ENCODE measurements around the gene EIF5AL1. TPM values are rescaled to one million over a fixed set of nuclear protein-coding genes. Genes with fewer than 3 reads are reported as not detected.

EIF5AL1 gene
- total and polyA plus RNA-seq, 10 of the 15 experiments (the other 5 are each of a cell fraction or from before 2014, with no cell fraction given): 0.02 to 8.3 (median 0.45) TPM; not detected in 1

DNA sequence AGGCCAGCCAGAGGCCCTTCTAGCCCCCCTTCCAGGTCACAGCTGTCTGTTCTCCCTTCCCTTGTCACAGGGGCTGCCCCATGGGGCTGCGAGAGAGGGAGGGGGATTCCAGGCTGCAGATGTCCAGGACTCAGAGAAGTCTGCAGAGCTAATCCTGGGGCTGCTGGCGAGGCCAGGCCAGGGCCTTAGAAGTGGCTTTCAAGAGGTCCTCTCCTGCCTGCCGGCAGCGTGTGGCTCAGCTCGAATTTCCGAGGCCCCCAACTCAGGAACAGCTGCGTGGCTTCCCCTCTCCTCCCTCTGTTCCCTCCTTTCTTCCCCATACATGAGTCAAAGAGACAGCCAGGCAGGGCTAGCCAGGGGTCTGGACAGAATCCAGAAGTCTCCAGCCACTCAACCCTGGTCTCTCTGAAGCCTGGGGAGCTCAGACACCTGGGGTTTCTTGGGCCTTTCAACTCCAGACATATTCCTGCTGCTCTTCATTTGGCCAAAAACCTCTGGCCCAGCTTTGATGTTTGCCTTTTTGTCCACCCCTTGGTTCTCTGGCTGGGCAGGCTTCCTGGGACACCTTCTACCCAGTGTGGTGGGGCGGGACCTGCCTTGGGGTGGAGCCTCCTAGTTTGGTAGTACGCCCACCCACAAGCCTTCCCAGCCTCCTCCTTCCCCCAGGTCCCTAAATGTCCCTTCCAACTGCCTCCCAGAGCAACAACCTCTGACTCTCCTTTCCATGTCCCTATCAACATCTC is 21.8 kb upstream of the EIF5AL1 start:
- ChIA-PET RAD21 (ENCODE audit: unreplicated experiment) (interaction anchor here (0.6 to 1.1 kb wide), 3 partner anchors 21 to 116 kb away, joined by 3 read pairs; no protein-coding TSS in a partner anchor), SMC1A (ENCODE audit: uncharacterized antibody, unreplicated experiment) (no interaction called here), CTCF (interaction anchor here (6.6 kb wide), 1 partner anchor 116 kb away, joined by 100 read pairs; no protein-coding TSS in a partner anchor), POLR2A (no interaction called here)
- no peak for FAIRE-seq
- intact Hi-C loops (cut with micrococcal nuclease; ENCODE audit: unreplicated experiment): loop anchor here (1.0 kb wide), 1 partner anchor 116 kb away; no protein-coding TSS in a partner anchor
- TF ChIP-seq CHD2 (IDR thresholded peaks at IDR 0.05; ENCODE audit: borderline replicate concordance, low read depth, low read length) (no peak), TCF12 (IDR thresholded peaks at IDR 0.05; ENCODE audit: low read depth, low read length) (peak; percentile 56; the same call in 1 of the 2 replicates)
- TF ChIP-seq, protein P1, sequence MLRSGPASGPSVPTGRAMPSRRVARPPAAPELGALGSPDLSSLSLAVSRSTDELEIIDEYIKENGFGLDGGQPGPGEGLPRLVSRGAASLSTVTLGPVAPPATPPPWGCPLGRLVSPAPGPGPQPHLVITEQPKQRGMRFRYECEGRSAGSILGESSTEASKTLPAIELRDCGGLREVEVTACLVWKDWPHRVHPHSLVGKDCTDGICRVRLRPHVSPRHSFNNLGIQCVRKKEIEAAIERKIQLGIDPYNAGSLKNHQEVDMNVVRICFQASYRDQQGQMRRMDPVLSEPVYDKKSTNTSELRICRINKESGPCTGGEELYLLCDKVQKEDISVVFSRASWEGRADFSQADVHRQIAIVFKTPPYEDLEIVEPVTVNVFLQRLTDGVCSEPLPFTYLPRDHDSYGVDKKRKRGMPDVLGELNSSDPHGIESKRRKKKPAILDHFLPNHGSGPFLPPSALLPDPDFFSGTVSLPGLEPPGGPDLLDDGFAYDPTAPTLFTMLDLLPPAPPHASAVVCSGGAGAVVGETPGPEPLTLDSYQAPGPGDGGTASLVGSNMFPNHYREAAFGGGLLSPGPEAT (IDR thresholded peaks at IDR 0.05; ENCODE audit: low read depth): 0 out of 2 replicates have a peak, but pooled peaks have one; percentile 17
- Histone ChIP-seq H3K27ac (ENCODE audit: control insufficient read depth, insufficient read depth) (no peak overlapping the region), H4K20me1 (ENCODE audit: control insufficient read depth, insufficient read depth) (no peaks in the 10 kb centered on the region), H3K36me3 (ENCODE audit: control insufficient read depth in 2 of 2, insufficient read depth in 2 of 2, low read length in 1 of 2) (no peaks in the 10 kb centered on the region), H3K79me2 (ENCODE audit: control insufficient read depth, insufficient read depth, low read length) (no peaks in the 10 kb centered on the region), H3K9me3 (replicated peaks; ENCODE audit: control insufficient read depth, insufficient read depth, low read length) (no peaks in the 10 kb centered on the region), H3K4me3 (no peak overlapping the region), H3K9ac (ENCODE audit: control insufficient read depth, insufficient read depth, low read length) (no peak overlapping the region), H3K4me1 (ENCODE audit: control insufficient read depth, insufficient read depth, low read length) (peaks cover 6% of the 10 kb centered on the region), H3K4me2 (ENCODE audit: control insufficient read depth, insufficient read depth) (0 out of 2 replicates have a peak overlapping the region, but pooled peaks have one; percentile 7), H3K27me3 (replicated peaks in 1 of 2; ENCODE audit: control insufficient read depth in 2 of 2, insufficient read depth in 2 of 2, low read length in 1 of 2) (peaks cover 3% of the 10 kb centered on the region in 2 experiments; a peak in 2 of 4 replicates), H2AFZ (ENCODE audit: control insufficient read depth, low read depth, low read length) (peak overlapping the region; percentile 31)
- BruUV-seq (replicated peaks): no TSS peak
- peak; percentile 23 for ATAC-seq
- 34% methylated on average over 9 of the region's 9 CpGs for WGBS (ENCODE audit: insufficient coverage, insufficient replicate concordance, low lambda C conversion rate, missing lambda C conversion rate)
- in situ Hi-C loops (cut with MboI): no loop called here
- DNase-seq (ENCODE audit: low read depth, low spot score): no peak
